HTERT RPE-1 (cell line): ENCODE results near the gene ANKS1B.
"Not testable (repeated sequence)": the region's sequence is repeated elsewhere in the genome, so short reads cannot be mapped to it uniquely, and the experiment has no call there.

Source experiments
- in situ Hi-C: fragments of 300-500 bp; cut with MboI; formaldehyde crosslinking; loops from 4 replicates; pipeline ENCODE4 v1.14.3; 2020; ENCODE audit warnings: low sequenced_read_pairs

The ANKS1B gene

GRCh38 chr12:99709116-99709515 lies 275.6 kb downstream of the ANKS1B start:
- in situ Hi-C loops, result no loop called here

- in situ Hi-C loops, result no loop called here
Observed at GRCh38 chr12:99707883-99708282, 276.9 kb downstream of the ANKS1B start.

- in situ Hi-C loops, result no loop called here
Observed at GRCh38 chr12:99706736-99707473, 277.8 kb downstream of the ANKS1B start.

GRCh38 chr12:99704458-99704857 lies 280.3 kb downstream of the ANKS1B start:
- in situ Hi-C loops, result no loop called here

GRCh38 chr12:99704036-99704435 lies 280.7 kb downstream of the ANKS1B start:
- in situ Hi-C loops, result no loop called here

GRCh38 chr12:99700032-99700431 lies 284.7 kb downstream of the ANKS1B start:
- in situ Hi-C loops, result no loop called here

- in situ Hi-C loops, result no loop called here
Observed at GRCh38 chr12:99695050-99695449, 289.7 kb downstream of the ANKS1B start.

- in situ Hi-C loops, result no loop called here
Observed at GRCh38 chr12:99686142-99686541, 298.6 kb downstream of the ANKS1B start.

- in situ Hi-C loops, result no loop called here
Observed at GRCh38 chr12:99680276-99680675, 304.5 kb downstream of the ANKS1B start.

- in situ Hi-C loops, result no loop called here
Observed at GRCh38 chr12:99670635-99671034, 314.1 kb downstream of the ANKS1B start.

- in situ Hi-C loops, result no loop called here
Observed at GRCh38 chr12:99658671-99659349, 325.9 kb downstream of the ANKS1B start.

GRCh38 chr12:99649551-99649950 lies 335.2 kb downstream of the ANKS1B start:
- in situ Hi-C loops, result no loop called here

- in situ Hi-C loops, result no loop called here
Observed at GRCh38 chr12:99648183-99648582, 336.6 kb downstream of the ANKS1B start.

GRCh38 chr12:99647453-99647852 lies 337.3 kb downstream of the ANKS1B start, which contains the start of gene GARIN6:
TSS of gene GARIN6 (plus strand) at chr12:99647753. CDS start at chr12:99648175, 422 bp downstream.
- in situ Hi-C loops, result no loop called here

- in situ Hi-C loops, result no loop called here
Observed at GRCh38 chr12:99644629-99645028, 340.1 kb downstream of the ANKS1B start.

- in situ Hi-C loops, result no loop called here
Observed at GRCh38 chr12:99627459-99627858, 357.3 kb downstream of the ANKS1B start.

- in situ Hi-C loops, result not testable (repeated sequence)
Observed at GRCh38 chr12:99624591-99624990, 360.1 kb downstream of the ANKS1B start.

- in situ Hi-C loops, result no loop called here
Observed at GRCh38 chr12:99620159-99620479, 364.6 kb downstream of the ANKS1B start.

GRCh38 chr12:99619389-99620158 lies 365.2 kb downstream of the ANKS1B start:
- in situ Hi-C loops, result no loop called here

- in situ Hi-C loops, result no loop called here
Observed at GRCh38 chr12:99618657-99619056, 366.1 kb downstream of the ANKS1B start.

GRCh38 chr12:99611599-99611998 lies 373.1 kb downstream of the ANKS1B start:
- in situ Hi-C loops, result no loop called here

GRCh38 chr12:99611117-99611516 lies 373.6 kb downstream of the ANKS1B start:
- in situ Hi-C loops, result no loop called here
